ENCODE measurements around the gene NUDT8. TPM values are rescaled to one million over a fixed set of nuclear protein-coding genes. Genes with fewer than 3 reads are reported as not detected.

The NUDT8 gene
- polyA plus RNA-seq, 2 of the 4 experiments (the other 2 are of a cell fraction) = 1.8 to 5.6 TPM

DNA sequence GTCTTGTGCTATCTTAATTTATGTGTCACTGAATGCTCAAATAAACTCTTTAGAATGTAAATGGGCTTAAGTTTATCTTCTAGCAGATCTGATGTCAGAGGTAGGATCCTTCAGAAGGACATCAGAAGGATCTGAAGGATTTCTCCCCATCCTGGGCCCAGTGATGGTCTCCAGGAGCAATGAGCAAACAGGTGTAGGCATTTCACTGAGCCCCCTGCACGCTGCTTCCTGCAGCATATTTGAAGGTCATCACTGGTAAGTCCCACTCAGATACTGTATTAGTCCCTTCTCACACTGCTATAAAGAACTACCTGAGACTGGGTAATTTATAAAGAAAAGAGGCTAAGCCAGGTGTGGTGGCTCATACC is 41.6 kb downstream of the NUDT8 start:
- TF ChIP-seq JUN (IDR thresholded peaks at IDR 0.05) = no peak
- TF ChIP-seq, protein P1, sequence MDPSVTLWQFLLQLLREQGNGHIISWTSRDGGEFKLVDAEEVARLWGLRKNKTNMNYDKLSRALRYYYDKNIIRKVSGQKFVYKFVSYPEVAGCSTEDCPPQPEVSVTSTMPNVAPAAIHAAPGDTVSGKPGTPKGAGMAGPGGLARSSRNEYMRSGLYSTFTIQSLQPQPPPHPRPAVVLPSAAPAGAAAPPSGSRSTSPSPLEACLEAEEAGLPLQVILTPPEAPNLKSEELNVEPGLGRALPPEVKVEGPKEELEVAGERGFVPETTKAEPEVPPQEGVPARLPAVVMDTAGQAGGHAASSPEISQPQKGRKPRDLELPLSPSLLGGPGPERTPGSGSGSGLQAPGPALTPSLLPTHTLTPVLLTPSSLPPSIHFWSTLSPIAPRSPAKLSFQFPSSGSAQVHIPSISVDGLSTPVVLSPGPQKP (IDR thresholded peaks at IDR 0.05; ENCODE audit: low read depth, low read length) = no peak
- TF ChIP-seq HOXB13 (CRISPR knock-in tag; IDR thresholded peaks at IDR 0.05; ENCODE audit: low read depth) = no peak
- no peak for TF ChIP-seq FOSB (CRISPR knock-in tag; IDR thresholded peaks at IDR 0.05)
- TF ChIP-seq, protein P2, sequence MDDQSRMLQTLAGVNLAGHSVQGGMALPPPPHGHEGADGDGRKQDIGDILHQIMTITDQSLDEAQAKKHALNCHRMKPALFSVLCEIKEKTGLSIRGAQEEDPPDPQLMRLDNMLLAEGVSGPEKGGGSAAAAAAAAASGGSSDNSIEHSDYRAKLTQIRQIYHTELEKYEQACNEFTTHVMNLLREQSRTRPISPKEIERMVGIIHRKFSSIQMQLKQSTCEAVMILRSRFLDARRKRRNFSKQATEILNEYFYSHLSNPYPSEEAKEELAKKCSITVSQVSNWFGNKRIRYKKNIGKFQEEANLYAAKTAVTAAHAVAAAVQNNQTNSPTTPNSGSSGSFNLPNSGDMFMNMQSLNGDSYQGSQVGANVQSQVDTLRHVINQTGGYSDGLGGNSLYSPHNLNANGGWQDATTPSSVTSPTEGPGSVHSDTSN (IDR thresholded peaks at IDR 0.05) = no peak
- TF ChIP-seq, protein P3, sequence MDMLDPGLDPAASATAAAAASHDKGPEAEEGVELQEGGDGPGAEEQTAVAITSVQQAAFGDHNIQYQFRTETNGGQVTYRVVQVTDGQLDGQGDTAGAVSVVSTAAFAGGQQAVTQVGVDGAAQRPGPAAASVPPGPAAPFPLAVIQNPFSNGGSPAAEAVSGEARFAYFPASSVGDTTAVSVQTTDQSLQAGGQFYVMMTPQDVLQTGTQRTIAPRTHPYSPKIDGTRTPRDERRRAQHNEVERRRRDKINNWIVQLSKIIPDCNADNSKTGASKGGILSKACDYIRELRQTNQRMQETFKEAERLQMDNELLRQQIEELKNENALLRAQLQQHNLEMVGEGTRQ (IDR thresholded peaks at IDR 0.05) = no peak
- TF ChIP-seq MAFK (IDR thresholded peaks at IDR 0.05; ENCODE audit: partially characterized antibody) = no peak
- TF ChIP-seq, protein P4, sequence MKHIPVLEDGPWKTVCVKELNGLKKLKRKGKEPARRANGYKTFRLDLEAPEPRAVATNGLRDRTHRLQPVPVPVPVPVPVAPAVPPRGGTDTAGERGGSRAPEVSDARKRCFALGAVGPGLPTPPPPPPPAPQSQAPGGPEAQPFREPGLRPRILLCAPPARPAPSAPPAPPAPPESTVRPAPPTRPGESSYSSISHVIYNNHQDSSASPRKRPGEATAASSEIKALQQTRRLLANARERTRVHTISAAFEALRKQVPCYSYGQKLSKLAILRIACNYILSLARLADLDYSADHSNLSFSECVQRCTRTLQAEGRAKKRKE (CRISPR knock-in tag; IDR thresholded peaks at IDR 0.05; ENCODE audit: low read depth) = no peak
- TF ChIP-seq HOXA7 (CRISPR knock-in tag; IDR thresholded peaks at IDR 0.05) = no peak
- no peak for TF ChIP-seq ZNF302 (CRISPR knock-in tag; IDR thresholded peaks at IDR 0.05)
- TF ChIP-seq KDM1A (IDR thresholded peaks at IDR 0.05; ENCODE audit: low read depth) = no peak
- Histone ChIP-seq H3K4me2 (no peak overlapping the region), H3K4me3 (no peak overlapping the region), H3K27ac (no peak overlapping the region), H3K4me1 (peaks cover 15% of the 10 kb centered on the region), H3K9me3 (no peaks in the 10 kb centered on the region)
- FAIRE-seq (no peak), DNase-seq (ENCODE audit: low read depth in 1 of 2, low spot score in 1 of 2) (no peak), ATAC-seq (no peak)
- POLR2A ChIA-PET = no interaction called here
- WGBS (ENCODE audit: missing lambda C conversion rate) = 89% methylated on average over 1 of the region's 1 CpG
- CTCF ChIA-PET = no interaction called here

DNA sequence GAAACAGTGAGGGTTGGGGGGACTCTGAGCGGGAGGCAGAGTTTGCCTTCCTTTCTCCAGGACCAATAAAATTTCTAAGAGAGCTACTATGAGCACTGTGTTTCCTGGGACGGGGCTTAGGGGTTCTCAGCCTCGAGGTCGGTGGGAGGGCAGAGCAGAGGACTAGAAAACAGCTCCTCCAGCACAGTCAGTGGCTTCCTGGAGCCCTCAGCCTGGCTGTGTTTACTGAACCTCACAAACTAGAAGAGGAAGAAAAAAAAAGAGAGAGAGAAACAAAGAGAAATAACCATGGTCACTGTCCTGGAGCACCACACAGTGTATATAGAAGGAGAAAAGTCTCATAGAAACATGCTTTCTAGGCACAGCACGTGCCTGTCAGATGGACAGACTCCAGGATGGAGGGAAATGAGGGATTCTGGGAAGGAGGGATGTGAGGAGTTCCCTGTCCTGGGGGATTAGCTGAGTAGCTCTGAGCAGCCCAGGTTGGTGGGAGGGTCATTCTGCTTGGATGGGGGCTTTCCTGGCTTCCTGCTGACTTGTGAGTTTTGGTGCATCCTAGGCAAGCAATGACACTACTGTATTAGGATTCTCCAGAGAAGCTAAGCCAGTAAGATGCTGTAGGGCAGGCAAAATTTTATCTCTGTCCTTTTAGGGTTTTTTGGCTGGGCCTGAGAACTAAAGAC is 43.0 kb downstream of the NUDT8 start:
- DNase-seq (ENCODE audit: low read depth in 1 of 2, low spot score in 1 of 2) (no peak), ATAC-seq (no peak), FAIRE-seq (no peak)
- Histone ChIP-seq H3K4me3 (no peak overlapping the region), H3K27ac (no peak overlapping the region), H3K4me2 (peak overlapping the region; percentile 98; the same call in 1 of the 3 replicates), H3K4me1 (peaks cover 28% of the 10 kb centered on the region), H3K9me3 (no peaks in the 10 kb centered on the region)
- CTCF ChIA-PET = interaction anchor here (0.8 to 5.7 kb wide), 5 partner anchors 8 to 43 kb away, joined by 3 to 65 read pairs (median 3); partner anchors contain the start of gene NUDT8
- POLR2A ChIA-PET = no interaction called here
- TF ChIP-seq RNF2 (IDR thresholded peaks at IDR 0.05; ENCODE audit: borderline replicate concordance, low read depth) = no peak
- no peak for TF ChIP-seq HOXB5 (CRISPR knock-in tag; IDR thresholded peaks at IDR 0.05)
- TF ChIP-seq BHLHE40 (IDR thresholded peaks at IDR 0.05; ENCODE audit: low read depth, low read length) = no peak
- WGBS (ENCODE audit: missing lambda C conversion rate) = 95% methylated on average over 4 of the region's 5 CpGs

DNA sequence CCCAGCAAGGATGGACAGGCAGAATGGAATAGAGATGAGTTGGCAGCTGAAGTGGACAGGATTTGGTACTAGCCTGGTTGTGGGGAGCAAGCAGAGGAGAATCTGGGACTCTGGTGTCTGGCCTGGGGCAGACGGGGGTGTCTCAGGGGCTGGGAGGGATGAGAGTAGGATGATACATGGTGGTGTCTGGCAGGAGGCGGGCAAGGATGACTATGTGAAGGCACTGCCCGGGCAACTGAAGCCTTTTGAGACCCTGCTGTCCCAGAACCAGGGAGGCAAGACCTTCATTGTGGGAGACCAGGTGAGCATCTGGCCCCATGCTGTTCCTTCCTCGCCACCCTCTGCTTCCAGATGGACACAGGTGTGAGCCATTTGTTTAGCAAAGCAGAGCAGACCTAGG is 43.8 kb downstream of the NUDT8 start:
- no peak overlapping the region for H3K4me3 ChIP-seq
- CTCF ChIA-PET = interaction anchor here (0.6 to 5.7 kb wide), 7 partner anchors 9 to 595 kb away, joined by 3 to 65 read pairs (median 3); partner anchors contain the start of gene NUDT8
- 0 out of 6 replicates have a peak overlapping the region, but pooled peaks of 1 of the 2 experiments have one; percentile 4 for H3K27ac ChIP-seq

More for the DNA sequence above, 43.8 kb downstream of the NUDT8 start:
- WGBS (ENCODE audit: missing lambda C conversion rate) = 87% methylated on average over 4 of the region's 4 CpGs
- no peaks in the 10 kb centered on the region for H3K9me3 ChIP-seq
- no peak for ATAC-seq
- POLR2A ChIA-PET = no interaction called here
- H3K4me2 ChIP-seq = peak overlapping the region; percentile 98
- TF ChIP-seq FOSL2 (IDR thresholded peaks at IDR 0.05) (no peak), FOSL2 (CRISPR knock-in tag; IDR thresholded peaks at IDR 0.05) (no peak), HOXA7 (CRISPR knock-in tag; IDR thresholded peaks at IDR 0.05) (no peak), RAD21 (conservative IDR thresholded peaks at IDR 0.05 in 1 of 2, IDR thresholded peaks at IDR 0.05 in 1 of 2) (no peak), ZFP36 (IDR thresholded peaks at IDR 0.05; ENCODE audit: borderline replicate concordance, partially characterized antibody) (no peak), PHF8 (IDR thresholded peaks at IDR 0.05; ENCODE audit: borderline replicate concordance, low read depth) (no peak), POLR2A (IDR thresholded peaks at IDR 0.05; ENCODE audit: low read length) (no peak), MYC (IDR thresholded peaks at IDR 0.05; ENCODE audit: borderline replicate concordance, low read length) (no peak), NFE2L2 (conservative IDR thresholded peaks at IDR 0.05; ENCODE audit: low read length) (no peak), HEYL (CRISPR knock-in tag; IDR thresholded peaks at IDR 0.05) (no peak), RNF2 (IDR thresholded peaks at IDR 0.05; ENCODE audit: borderline replicate concordance, low read depth) (no peak), HDAC2 (IDR thresholded peaks at IDR 0.05) (no peak), EP300 (IDR thresholded peaks at IDR 0.05) (no peak), BHLHE40 (IDR thresholded peaks at IDR 0.05; ENCODE audit: low read depth, low read length) (no peak), RCOR1 (IDR thresholded peaks at IDR 0.05; ENCODE audit: low read depth, low read length) (no peak), TFCP2L1 (CRISPR knock-in tag; IDR thresholded peaks at IDR 0.05) (no peak)
- TF ChIP-seq, protein P5, sequence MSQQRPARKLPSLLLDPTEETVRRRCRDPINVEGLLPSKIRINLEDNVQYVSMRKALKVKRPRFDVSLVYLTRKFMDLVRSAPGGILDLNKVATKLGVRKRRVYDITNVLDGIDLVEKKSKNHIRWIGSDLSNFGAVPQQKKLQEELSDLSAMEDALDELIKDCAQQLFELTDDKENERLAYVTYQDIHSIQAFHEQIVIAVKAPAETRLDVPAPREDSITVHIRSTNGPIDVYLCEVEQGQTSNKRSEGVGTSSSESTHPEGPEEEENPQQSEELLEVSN (IDR thresholded peaks at IDR 0.05; ENCODE audit: borderline replicate concordance, low read depth) = no peak
- TF ChIP-seq, protein P1 (IDR thresholded peaks at IDR 0.05; ENCODE audit: low read depth, low read length) = no peak
- no peak for FAIRE-seq
- DNase-seq (ENCODE audit: low read depth in 1 of 2, low spot score in 1 of 2) = no peak
- peaks cover 36% of the 10 kb centered on the region for H3K4me1 ChIP-seq

Measured in A549 (cell line).